ENCODE results near the gene GINM1. TPM values are rescaled to one million over a fixed set of nuclear protein-coding genes. Genes with fewer than 3 reads are reported as not detected.

GINM1 gene
- total RNA-seq, 4 donors from 2014 or later = 37.3 to 49.0 (median 43.7) TPM

DNA sequence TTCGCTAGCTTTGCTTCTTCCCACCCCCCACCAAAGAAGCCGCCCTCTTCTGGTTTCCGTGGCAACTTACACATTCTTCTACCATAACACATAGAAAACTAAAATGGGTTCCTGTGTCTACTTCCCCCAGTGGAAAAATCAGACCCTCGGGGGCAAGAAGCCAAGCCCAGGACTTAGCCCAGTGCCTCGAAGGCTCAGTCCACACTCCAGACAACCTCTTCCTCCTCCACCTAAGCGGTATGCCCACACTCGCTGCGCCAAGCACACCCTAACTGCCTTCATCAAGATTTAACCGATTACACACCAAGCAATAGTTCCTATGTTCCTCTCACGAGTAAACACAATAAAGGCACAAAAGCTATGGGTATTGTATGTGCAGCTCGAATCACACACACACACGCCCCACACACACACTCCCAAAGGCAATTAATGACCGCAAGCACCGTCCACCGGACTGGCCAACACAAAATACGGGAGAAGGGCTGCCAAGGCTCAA lies 20.9 kb upstream of the GINM1 start:
- 0% methylated on average over 16 of the region's 16 CpGs for whole genome bisulfite sequencing, 2 donors
- DNase-seq (ENCODE audit: low spot score in 2 of 2) = peak in 1 of 2 donors; percentile 42
- TF ChIP-seq, protein P1, sequence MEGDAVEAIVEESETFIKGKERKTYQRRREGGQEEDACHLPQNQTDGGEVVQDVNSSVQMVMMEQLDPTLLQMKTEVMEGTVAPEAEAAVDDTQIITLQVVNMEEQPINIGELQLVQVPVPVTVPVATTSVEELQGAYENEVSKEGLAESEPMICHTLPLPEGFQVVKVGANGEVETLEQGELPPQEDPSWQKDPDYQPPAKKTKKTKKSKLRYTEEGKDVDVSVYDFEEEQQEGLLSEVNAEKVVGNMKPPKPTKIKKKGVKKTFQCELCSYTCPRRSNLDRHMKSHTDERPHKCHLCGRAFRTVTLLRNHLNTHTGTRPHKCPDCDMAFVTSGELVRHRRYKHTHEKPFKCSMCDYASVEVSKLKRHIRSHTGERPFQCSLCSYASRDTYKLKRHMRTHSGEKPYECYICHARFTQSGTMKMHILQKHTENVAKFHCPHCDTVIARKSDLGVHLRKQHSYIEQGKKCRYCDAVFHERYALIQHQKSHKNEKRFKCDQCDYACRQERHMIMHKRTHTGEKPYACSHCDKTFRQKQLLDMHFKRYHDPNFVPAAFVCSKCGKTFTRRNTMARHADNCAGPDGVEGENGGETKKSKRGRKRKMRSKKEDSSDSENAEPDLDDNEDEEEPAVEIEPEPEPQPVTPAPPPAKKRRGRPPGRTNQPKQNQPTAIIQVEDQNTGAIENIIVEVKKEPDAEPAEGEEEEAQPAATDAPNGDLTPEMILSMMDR (IDR thresholded peaks at IDR 0.05) = no peak
- TF ChIP-seq POLR2A (IDR thresholded peaks at IDR 0.05) = no peak
- intact Hi-C loops (cut with DNase I; ENCODE audit: low total_unique reads) = no loop called here
- peak overlapping the region; percentile 98 for H3K4me3 ChIP-seq (ENCODE audit: low read depth, poor library complexity, severe bottlenecking)

DNA sequence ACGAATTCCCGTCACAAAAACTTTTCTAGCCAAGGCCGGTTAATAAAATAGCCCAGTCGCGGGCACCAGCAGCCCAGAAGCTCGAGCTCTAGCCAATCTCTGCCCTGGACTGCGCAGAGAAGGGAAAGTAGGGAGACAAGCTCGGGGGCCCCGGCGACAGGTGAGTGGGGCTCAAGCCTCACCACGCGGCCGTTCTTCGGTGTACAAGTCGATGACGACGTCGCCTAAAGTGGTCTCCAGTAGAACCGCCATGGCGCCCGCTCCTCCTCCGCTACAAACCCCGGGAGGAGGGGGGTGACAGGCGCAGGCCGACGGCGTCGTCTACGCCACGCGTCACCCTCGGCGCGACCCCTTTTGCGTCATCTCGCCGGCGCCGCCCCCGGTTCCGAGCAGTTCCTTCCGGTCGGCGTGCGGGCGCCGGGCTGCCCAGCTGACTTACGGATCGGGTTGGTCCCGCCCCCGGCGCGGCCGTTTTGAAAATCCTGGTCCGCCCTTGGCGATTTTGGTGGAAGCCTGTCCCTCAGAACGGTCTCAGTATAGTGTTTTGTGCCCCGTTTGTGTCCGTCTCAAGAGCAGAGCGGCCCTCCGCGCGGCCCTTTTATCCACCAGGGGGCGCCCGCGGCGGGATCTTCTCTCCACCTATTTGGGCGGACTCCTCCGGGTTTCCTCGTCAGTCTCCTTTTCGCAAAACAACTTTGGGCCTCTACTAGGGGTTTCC lies 20.3 kb upstream of the GINM1 start, which contains the start of gene PPIL4:
Gene PPIL4 (minus strand): TSS at position 290 of the 718 bp plus-strand sequence. CDS start 38 bp downstream, at position 252.
- peak; percentile 94 to 99 for DNase-seq (ENCODE audit: low spot score in 2 of 2)
- intact Hi-C loops (cut with DNase I; ENCODE audit: low total_unique reads) = no loop called here
- peak within 1 kb of the TSS; percentile 98 for H3K4me3 ChIP-seq (ENCODE audit: low read depth, poor library complexity, severe bottlenecking)
- WGBS, 2 donors = 0 to 1% methylated on average over 28 to 47 of the region's 71 CpGs
- peak in 1 of 2 donors; percentile 69 for TF ChIP-seq POLR2A (IDR thresholded peaks at IDR 0.05)
- TF ChIP-seq, protein P1 (IDR thresholded peaks at IDR 0.05) = peak in 1 of 3 donors; percentile 81

GRCh38 chr6:149551920-149552319 lies 14.3 kb upstream of the GINM1 start:
- no peak for DNase-seq (ENCODE audit: low spot score in 2 of 2)
- TF ChIP-seq POLR2A (IDR thresholded peaks at IDR 0.05) = no peak
- TF ChIP-seq, protein P1 (IDR thresholded peaks at IDR 0.05) = no peak
- 63 to 93% methylated on average over 4 to 5 of the region's 5 CpGs for WGBS, 2 donors
- no peak overlapping the region for H3K4me3 ChIP-seq (ENCODE audit: low read depth, poor library complexity, severe bottlenecking)
- intact Hi-C loops (cut with DNase I; ENCODE audit: low total_unique reads) = no loop called here

GRCh38 chr6:149558029-149558428 lies 8.1 kb upstream of the GINM1 start:
- H3K4me3 ChIP-seq (ENCODE audit: low read depth, poor library complexity, severe bottlenecking) = no peak overlapping the region
- intact Hi-C loops (cut with DNase I; ENCODE audit: low total_unique reads) = no loop called here
- no peak for TF ChIP-seq POLR2A (IDR thresholded peaks at IDR 0.05)
- TF ChIP-seq, protein P1 (IDR thresholded peaks at IDR 0.05) = no peak
- no peak for DNase-seq (ENCODE audit: low spot score in 2 of 2)

- intact Hi-C loops (cut with DNase I; ENCODE audit: low total_unique reads) = no loop called here
- no peak for DNase-seq (ENCODE audit: low spot score in 2 of 2)
- TF ChIP-seq, protein P1 (IDR thresholded peaks at IDR 0.05) = no peak
- no peak for TF ChIP-seq POLR2A (IDR thresholded peaks at IDR 0.05)
- no peak overlapping the region for H3K4me3 ChIP-seq (ENCODE audit: low read depth, poor library complexity, severe bottlenecking)
- 68 to 79% methylated on average over 2 of the region's 2 CpGs for WGBS, 2 donors
Observed at GRCh38 chr6:149559389-149559788, 6.8 kb upstream of the GINM1 start.

Data from lower leg skin (tissue), 4 donors.